ENCODE measurements around the gene PROM1.

PROM1 gene

DNA sequence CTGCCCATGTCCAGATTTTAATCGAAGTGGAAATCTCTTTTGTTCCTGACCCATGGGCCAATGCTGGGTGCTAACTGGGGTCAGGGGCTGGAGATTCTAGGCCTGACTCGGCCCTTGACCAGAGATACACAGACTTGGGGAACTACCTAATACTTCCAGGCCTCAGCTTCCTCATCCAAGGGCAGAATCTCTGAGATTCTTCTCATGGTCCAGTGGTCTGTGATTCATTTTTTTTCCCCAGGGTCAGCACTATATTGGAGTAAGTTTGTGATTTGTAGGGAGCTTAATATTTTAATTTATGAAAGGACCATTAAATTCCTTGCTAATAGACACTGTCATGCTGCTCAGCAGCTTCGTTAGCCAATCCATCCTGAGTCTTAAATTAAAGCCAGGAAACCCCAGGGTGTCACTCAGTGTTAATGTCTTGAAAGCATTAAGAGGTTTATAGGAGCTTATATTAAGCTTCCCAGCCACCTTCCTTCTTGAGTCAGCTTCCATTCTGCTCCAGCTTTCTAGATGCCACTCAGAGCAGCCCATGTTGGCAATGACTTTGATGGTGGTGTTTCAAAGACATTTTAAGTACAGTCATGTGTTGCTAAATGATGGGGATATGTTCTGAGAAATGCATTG is 27.0 kb upstream of the PROM1 start:
- H3K36me3 ChIP-seq (ENCODE audit: low read length), result no peaks in the 10 kb centered on the region

DNA sequence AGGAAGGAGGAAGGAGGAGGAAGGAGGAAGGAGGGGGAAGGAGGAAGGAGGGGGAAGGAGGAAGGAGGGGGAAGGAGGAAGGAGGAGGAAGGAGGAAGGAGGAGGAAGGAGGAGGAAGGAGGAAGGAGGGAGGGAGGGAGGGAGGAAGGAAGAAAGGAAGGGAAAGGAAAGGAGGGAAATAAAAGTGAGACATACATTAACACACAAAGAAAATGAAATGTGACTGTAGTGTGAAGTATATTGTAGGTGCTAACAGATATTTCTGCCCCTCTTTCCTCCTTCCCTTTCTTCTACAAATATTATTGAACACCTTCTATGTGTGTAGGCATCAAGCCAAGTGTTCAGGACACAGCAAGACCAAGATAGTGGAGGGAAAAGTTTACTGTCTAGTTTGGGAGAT is 26.4 kb upstream of the PROM1 start:
- Histone ChIP-seq H3K27ac (ENCODE audit: low read depth, low read length) (no peak overlapping the region), H3K9me2 (replicated peaks; ENCODE audit: insufficient read depth, low read length) (no peaks in the 10 kb centered on the region), H3K4me3 (ENCODE audit: insufficient read depth, low read length, poor library complexity, severe bottlenecking) (no peak overlapping the region), H3K36me3 (ENCODE audit: low read length) (no peaks in the 10 kb centered on the region), H3K79me2 (ENCODE audit: insufficient read depth, low read length) (no peaks in the 10 kb centered on the region), H2AFZ (ENCODE audit: low read depth, low read length, severe bottlenecking) (no peak overlapping the region), H3K9ac (ENCODE audit: low read length) (no peak overlapping the region), H4K20me1 (ENCODE audit: low read depth, low read length) (no peaks in the 10 kb centered on the region), H3K4me2 (ENCODE audit: low read depth, low read length, poor library complexity, severe bottlenecking) (no peak overlapping the region), H3K9me3 (ENCODE audit: insufficient read depth, low read length) (no peaks in the 10 kb centered on the region), H3K27me3 (ENCODE audit: low read length) (no peaks in the 10 kb centered on the region), H3F3A (ENCODE audit: insufficient read depth) (no peaks in the 10 kb centered on the region)
- TF ChIP-seq, protein P1, sequence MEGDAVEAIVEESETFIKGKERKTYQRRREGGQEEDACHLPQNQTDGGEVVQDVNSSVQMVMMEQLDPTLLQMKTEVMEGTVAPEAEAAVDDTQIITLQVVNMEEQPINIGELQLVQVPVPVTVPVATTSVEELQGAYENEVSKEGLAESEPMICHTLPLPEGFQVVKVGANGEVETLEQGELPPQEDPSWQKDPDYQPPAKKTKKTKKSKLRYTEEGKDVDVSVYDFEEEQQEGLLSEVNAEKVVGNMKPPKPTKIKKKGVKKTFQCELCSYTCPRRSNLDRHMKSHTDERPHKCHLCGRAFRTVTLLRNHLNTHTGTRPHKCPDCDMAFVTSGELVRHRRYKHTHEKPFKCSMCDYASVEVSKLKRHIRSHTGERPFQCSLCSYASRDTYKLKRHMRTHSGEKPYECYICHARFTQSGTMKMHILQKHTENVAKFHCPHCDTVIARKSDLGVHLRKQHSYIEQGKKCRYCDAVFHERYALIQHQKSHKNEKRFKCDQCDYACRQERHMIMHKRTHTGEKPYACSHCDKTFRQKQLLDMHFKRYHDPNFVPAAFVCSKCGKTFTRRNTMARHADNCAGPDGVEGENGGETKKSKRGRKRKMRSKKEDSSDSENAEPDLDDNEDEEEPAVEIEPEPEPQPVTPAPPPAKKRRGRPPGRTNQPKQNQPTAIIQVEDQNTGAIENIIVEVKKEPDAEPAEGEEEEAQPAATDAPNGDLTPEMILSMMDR (IDR thresholded peaks at IDR 0.05; ENCODE audit: insufficient read depth, low read length, poor library complexity, severe bottlenecking), result no peak
- TF ChIP-seq EZH2phosphoT487 (conservative IDR thresholded peaks at IDR 0.05; ENCODE audit: low read length), result no peak

More for the DNA sequence above, 27.0 kb upstream of the PROM1 start:
- TF ChIP-seq EZH2phosphoT487 (conservative IDR thresholded peaks at IDR 0.05; ENCODE audit: low read length), result no peak
- TF ChIP-seq, protein P1 (IDR thresholded peaks at IDR 0.05; ENCODE audit: insufficient read depth, low read length, poor library complexity, severe bottlenecking), result no peak
- H3K4me2 ChIP-seq (ENCODE audit: low read depth, low read length, poor library complexity, severe bottlenecking), result no peak overlapping the region
- H4K20me1 ChIP-seq (ENCODE audit: low read depth, low read length), result no peaks in the 10 kb centered on the region
- no peaks in the 10 kb centered on the region for H3K9me2 ChIP-seq (replicated peaks; ENCODE audit: insufficient read depth, low read length)
- no peaks in the 10 kb centered on the region for H3K79me2 ChIP-seq (ENCODE audit: insufficient read depth, low read length)
- no peak overlapping the region for H2AFZ ChIP-seq (ENCODE audit: low read depth, low read length, severe bottlenecking)
- no peak overlapping the region for H3K27ac ChIP-seq (ENCODE audit: low read depth, low read length)
- H3K4me3 ChIP-seq (ENCODE audit: insufficient read depth, low read length, poor library complexity, severe bottlenecking), result no peak overlapping the region
- H3K9ac ChIP-seq (ENCODE audit: low read length), result no peak overlapping the region
- no peaks in the 10 kb centered on the region for H3K27me3 ChIP-seq (ENCODE audit: low read length)
- H3F3A ChIP-seq (ENCODE audit: insufficient read depth), result no peaks in the 10 kb centered on the region
- H3K9me3 ChIP-seq (ENCODE audit: insufficient read depth, low read length), result no peaks in the 10 kb centered on the region

- no peaks in the 10 kb centered on the region for H4K20me1 ChIP-seq (ENCODE audit: low read depth, low read length)
- H3K27ac ChIP-seq (ENCODE audit: low read depth, low read length), result no peak overlapping the region
- no peaks in the 10 kb centered on the region for H3K9me3 ChIP-seq (ENCODE audit: insufficient read depth, low read length)
- H3K27me3 ChIP-seq (ENCODE audit: low read length), result no peaks in the 10 kb centered on the region
- no peak overlapping the region for H2AFZ ChIP-seq (ENCODE audit: low read depth, low read length, severe bottlenecking)
- H3K36me3 ChIP-seq (ENCODE audit: low read length), result no peaks in the 10 kb centered on the region
- no peak overlapping the region for H3K4me2 ChIP-seq (ENCODE audit: low read depth, low read length, poor library complexity, severe bottlenecking)
- no peaks in the 10 kb centered on the region for H3F3A ChIP-seq (ENCODE audit: insufficient read depth)
- TF ChIP-seq, protein P1 (IDR thresholded peaks at IDR 0.05; ENCODE audit: insufficient read depth, low read length, poor library complexity, severe bottlenecking), result no peak
- TF ChIP-seq EZH2phosphoT487 (conservative IDR thresholded peaks at IDR 0.05; ENCODE audit: low read length), result no peak
- H3K9ac ChIP-seq (ENCODE audit: low read length), result no peak overlapping the region
- no peaks in the 10 kb centered on the region for H3K9me2 ChIP-seq (replicated peaks; ENCODE audit: insufficient read depth, low read length)
- H3K4me3 ChIP-seq (ENCODE audit: insufficient read depth, low read length, poor library complexity, severe bottlenecking), result no peak overlapping the region
- no peaks in the 10 kb centered on the region for H3K79me2 ChIP-seq (ENCODE audit: insufficient read depth, low read length)
Measured at GRCh38 chr4:16109256-16109655, 25.4 kb upstream of the PROM1 start.
